Skeletal muscle tissue (tissue), 4 donors: Measurements from ENCODE around the gene FAM236C. TPM values are rescaled to one million over a fixed set of nuclear protein-coding genes. Genes with fewer than 3 reads are reported as not detected.
"Not testable (repeated sequence)": the region's sequence is repeated elsewhere in the genome, so short reads cannot be mapped to it uniquely, and the experiment has no call there.

Source experiments
- H3K27ac ChIP-seq: one replicate; pipeline ENCODE4 v1.7.0; 2013; ENCODE audit warnings: mild to moderate bottlenecking, low read depth, low read length, inconsistent platforms
- H3K27me3 ChIP-seq, 3 donors: one replicate each; pipeline ENCODE4 v1.7.0; 2013; ENCODE audit warnings: low read length in 3 of 3; ENCODE audit not compliant: control insufficient read depth in 3 of 3, insufficient read depth in 3 of 3
- H3K36me3 ChIP-seq, 3 donors: one replicate each; pipeline ENCODE4 v1.7.0; 2013; ENCODE audit warnings: low read length in 3 of 3; ENCODE audit not compliant: control insufficient read depth in 3 of 3, insufficient read depth in 3 of 3
- H3K4me1 ChIP-seq, 3 donors: one replicate each; pipeline ENCODE4 v1.7.0; 2013; ENCODE audit warnings: low read length in 3 of 3, mild to moderate bottlenecking in 3 of 3; ENCODE audit not compliant: control insufficient read depth in 3 of 3, insufficient read depth in 3 of 3
- H3K4me3 ChIP-seq, 3 donors: one replicate each; pipeline ENCODE4 v1.7.0; 2013; ENCODE audit warnings: low read length in 3 of 3
- H3K9ac ChIP-seq, 3 donors: one replicate each; pipeline ENCODE4 v1.7.0; 2013; ENCODE audit warnings: low read length in 3 of 3, mild to moderate bottlenecking in 3 of 3, moderate library complexity in 2 of 3, low read depth in 1 of 3
- H3K9me3 ChIP-seq, 3 donors: one replicate each; pipeline ENCODE4 v1.7.0; 2013; ENCODE audit warnings: low read length in 3 of 3; ENCODE audit not compliant: control insufficient read depth in 3 of 3
- total RNA-seq: library from RNA; depleted of rRNA; stranded (reverse); fragments of >200 nt; gene quantifications from one replicate; pipeline ENCODE4 v1.2.3, GENCODE V29; 2014
- donor health status: Osteomylitis.

FAM236C gene
- total RNA-seq, result not detected

- H3K9ac ChIP-seq, H3K9me3 ChIP-seq, H3K36me3 ChIP-seq, H3K27me3 ChIP-seq, H3K4me1 ChIP-seq, H3K4me3 ChIP-seq, H3K27ac ChIP-seq: not testable (repeated sequence)
Measured at GRCh38 chrX:72912315-72912714, at the start of gene FAM236C. TSS of gene FAM236C (plus strand) at chrX:72912615. CDS start at chrX:72912715, 100 bp downstream.

GRCh38 chrX:72882898-72883297, 29.5 kb upstream of the FAM236C start:
- not testable (repeated sequence) for H3K9ac ChIP-seq, H3K4me1 ChIP-seq, H3K36me3 ChIP-seq, H3K27ac ChIP-seq, H3K9me3 ChIP-seq, H3K27me3 ChIP-seq, H3K4me3 ChIP-seq

- not testable (repeated sequence) for H3K9me3 ChIP-seq
Measured at GRCh38 chrX:72889740-72890139, 22.7 kb upstream of the FAM236C start.

GRCh38 chrX:72916096-72916495, 3.7 kb downstream of the FAM236C start:
- not testable (repeated sequence) for H3K9me3 ChIP-seq, H3K9ac ChIP-seq, H3K4me3 ChIP-seq, H3K4me1 ChIP-seq, H3K27ac ChIP-seq, H3K27me3 ChIP-seq, H3K36me3 ChIP-seq

More at GRCh38 chrX:72889740-72890139, 22.7 kb upstream of the FAM236C start:
- H3K4me1 ChIP-seq, H3K36me3 ChIP-seq, H3K4me3 ChIP-seq, H3K27me3 ChIP-seq, H3K27ac ChIP-seq, H3K9ac ChIP-seq: not testable (repeated sequence)

- not testable (repeated sequence) for H3K4me1 ChIP-seq, H3K27me3 ChIP-seq, H3K9ac ChIP-seq, H3K36me3 ChIP-seq, H3K9me3 ChIP-seq, H3K4me3 ChIP-seq, H3K27ac ChIP-seq
Measured at GRCh38 chrX:72932283-72932682, 19.9 kb downstream of the FAM236C start.

GRCh38 chrX:72936455-72936854, 24.0 kb downstream of the FAM236C start:
- H3K27me3 ChIP-seq, H3K9ac ChIP-seq, H3K9me3 ChIP-seq, H3K4me3 ChIP-seq, H3K36me3 ChIP-seq, H3K4me1 ChIP-seq, H3K27ac ChIP-seq: not testable (repeated sequence)

- not testable (repeated sequence) for H3K9ac ChIP-seq, H3K4me3 ChIP-seq, H3K4me1 ChIP-seq, H3K27me3 ChIP-seq, H3K27ac ChIP-seq, H3K36me3 ChIP-seq, H3K9me3 ChIP-seq
Measured at GRCh38 chrX:72936882-72937455, 24.6 kb downstream of the FAM236C start.

GRCh38 chrX:72937906-72938305, 25.5 kb downstream of the FAM236C start, which contains the start of gene FAM236A:
TSS of gene FAM236A (plus strand) at chrX:72938206. CDS start at chrX:72938263, 57 bp downstream.
- H3K27me3 ChIP-seq, H3K4me3 ChIP-seq, H3K9me3 ChIP-seq, H3K4me1 ChIP-seq, H3K36me3 ChIP-seq, H3K27ac ChIP-seq, H3K9ac ChIP-seq: not testable (repeated sequence)

GRCh38 chrX:72942272-72942671, 29.9 kb downstream of the FAM236C start:
- not testable (repeated sequence) for H3K4me1 ChIP-seq, H3K9me3 ChIP-seq, H3K4me3 ChIP-seq, H3K9ac ChIP-seq, H3K27ac ChIP-seq, H3K36me3 ChIP-seq, H3K27me3 ChIP-seq

- H3K4me1 ChIP-seq, H3K36me3 ChIP-seq, H3K27me3 ChIP-seq, H3K9ac ChIP-seq, H3K9me3 ChIP-seq, H3K4me3 ChIP-seq, H3K27ac ChIP-seq: not testable (repeated sequence)
Measured at GRCh38 chrX:72943035-72943818, 30.8 kb downstream of the FAM236C start.
